Caco-2 (cell line): ENCODE measurements around the gene KLHL41. TPM values are rescaled to one million over a fixed set of nuclear protein-coding genes. Genes with fewer than 3 reads are reported as not detected.
"Not testable (repeated sequence)": the region's sequence is repeated elsewhere in the genome, so short reads cannot be mapped to it uniquely, and the experiment has no call there.

Experiments
- BruUV-seq: library from RNA; stranded (reverse); fragments of 400-500 nt; replicated peaks from 2 replicates; lab custom pipeline; 2021; lab: Mats Ljungman, UMichigan
- CTCF ChIA-PET: fragments of 300-600 bp; sonication (Branson Sonifier 250); formaldehyde crosslinking; loops from one replicate; lab custom pipeline; 2022; ENCODE audit warnings: antibody characterized with exemption; lab: Charles Lee
- POLR2A ChIA-PET: fragments of 300-600 bp; sonication (Branson Sonifier 250); formaldehyde crosslinking; loops from one replicate; lab custom pipeline; 2022; ENCODE audit warnings: antibody characterized with exemption; lab: Charles Lee
- DNase-seq, 2 experiments: peaks; one replicate each; pipeline versions ENCODE4 v3.0.0 to v3.0.0-alpha.2; 2020 to 2022
- H3K27me3 ChIP-seq: replicated peaks from 2 replicates; pipeline ENCODE4 v1.6.0; 2011; ENCODE audit warnings: low read length; ENCODE audit not compliant: control insufficient read depth, insufficient read depth
- H3K36me3 ChIP-seq: 2 replicates; pipeline ENCODE4 v1.5.1; 2011; ENCODE audit warnings: low read length; ENCODE audit not compliant: control insufficient read depth, insufficient read depth
- H3K4me1 ChIP-seq: fragments of 250-450 bp; sonication (Bioruptor Pico); 2 replicates; pipeline ENCODE4 v1.5.1; 2020; ENCODE audit warnings: mild to moderate bottlenecking
- H3K4me3 ChIP-seq: 2 replicates; pipeline ENCODE4 v1.5.1; 2011; ENCODE audit warnings: low read depth, mild to moderate bottlenecking, control low read depth, low read length
- H3K9me3 ChIP-seq: fragments of 250-450 bp; sonication (Bioruptor Pico); 2 replicates; pipeline ENCODE4 v1.5.1; 2020; ENCODE audit warnings: mild to moderate bottlenecking, moderate library complexity
- H3K27ac Mint-ChIP-seq: one replicate; pipeline ENCODE4 v1.8.0; 2022; ENCODE audit warnings: mixed read lengths; ENCODE audit not compliant: unreplicated experiment
- H3K27me3 Mint-ChIP-seq: one replicate; pipeline ENCODE4 v1.8.0; 2022; ENCODE audit warnings: mixed read lengths; ENCODE audit not compliant: insufficient read depth, unreplicated experiment
- H3K36me3 Mint-ChIP-seq: one replicate; pipeline ENCODE4 v1.8.0; 2022; ENCODE audit warnings: mild to moderate bottlenecking, mixed read lengths; ENCODE audit not compliant: insufficient read depth, unreplicated experiment
- H3K4me1 Mint-ChIP-seq: one replicate; pipeline ENCODE4 v1.8.0; 2022; ENCODE audit warnings: low read depth, mixed read lengths; ENCODE audit not compliant: unreplicated experiment
- H3K4me3 Mint-ChIP-seq: one replicate; pipeline ENCODE4 v1.8.0; 2022; ENCODE audit warnings: mild to moderate bottlenecking, moderate library complexity, mixed read lengths; ENCODE audit not compliant: unreplicated experiment
- H3K9me3 Mint-ChIP-seq: one replicate; pipeline ENCODE4 v1.8.0; 2022; ENCODE audit warnings: mixed read lengths; ENCODE audit not compliant: unreplicated experiment
- intact Hi-C: fragments of 100-400 bp; cut with micrococcal nuclease; formaldehyde crosslinking; loops from one replicate; pipeline ENCODE4 v1.10.0; 2022; ENCODE audit not compliant: unreplicated experiment
- total RNA-seq: library from RNA; stranded (reverse); gene quantifications from 2 replicates; pipeline ENCODE4 v1.2.3, GENCODE V29; 2022

KLHL41 gene
- total RNA-seq, 1 experiment from 2014 or later: not detected

DNA sequence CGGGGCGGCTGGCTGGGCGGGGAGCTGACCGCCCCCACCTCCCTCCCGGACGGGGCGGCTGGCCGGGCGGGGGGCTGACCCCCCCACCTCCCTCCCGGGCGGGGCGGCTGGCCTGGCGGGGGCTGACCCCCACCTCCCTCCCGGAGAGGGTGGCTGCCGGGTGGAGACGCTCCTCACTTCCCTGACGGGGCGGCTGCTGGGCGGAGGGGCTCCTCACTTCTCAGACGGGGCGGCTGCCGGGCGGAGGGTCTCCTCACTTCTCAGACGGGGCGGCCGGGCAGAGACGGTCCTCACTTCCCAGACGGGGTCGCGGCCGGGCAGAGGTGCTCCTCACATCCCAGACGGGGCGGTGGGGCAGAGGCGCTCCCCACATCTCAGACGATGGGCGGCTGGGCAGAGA is 65.8 kb downstream of the KLHL41 start:
- intact Hi-C loops: not testable (repeated sequence)

More for the DNA sequence above, 65.8 kb downstream of the KLHL41 start:
- H3K9me3 ChIP-seq, POLR2A ChIA-PET, H3K4me3 Mint-ChIP-seq, CTCF ChIA-PET, H3K27me3 Mint-ChIP-seq, H3K4me3 ChIP-seq, H3K36me3 ChIP-seq, H3K9me3 Mint-ChIP-seq, DNase-seq, H3K4me1 ChIP-seq, H3K36me3 Mint-ChIP-seq, BruUV-seq, H3K4me1 Mint-ChIP-seq, H3K27ac Mint-ChIP-seq, H3K27me3 ChIP-seq: not testable (repeated sequence)

Other genes starting within 250 kb of the KLHL41 start
- gene LRP2, start 147.2 kb upstream of the KLHL41 start, total RNA-seq: 238 and 260 TPM in 2 replicates
- gene BBS5, start 30.2 kb upstream of the KLHL41 start, total RNA-seq: 2.1 and 3.2 TPM in 2 replicates
- gene FASTKD1, start 64.2 kb downstream of the KLHL41 start, total RNA-seq: 27.6 and 36.8 TPM in 2 replicates
- 60.3 and 68.9 TPM in 2 replicates for gene PPIG, start 74.6 kb downstream of the KLHL41 start, total RNA-seq
- not detected in 2 replicates for gene CFAP210, start 184.7 kb downstream of the KLHL41 start, total RNA-seq
- 5.0 and 5.5 TPM in 2 replicates for gene PHOSPHO2, start 184.8 kb downstream of the KLHL41 start, total RNA-seq
- 19.1 and 20.6 TPM in 2 replicates for gene KLHL23, start 224.1 kb downstream of the KLHL41 start, total RNA-seq